ENCODE data around the gene SRPRA.

- no peak for TF ChIP-seq ZNF596 (tag by site-specific recombination; IDR thresholded peaks at IDR 0.05)
- no peak for TF ChIP-seq CTCF (tag by site-specific recombination; IDR thresholded peaks at IDR 0.05)
- no peak for TF ChIP-seq ZNF785 (tag by site-specific recombination; IDR thresholded peaks at IDR 0.05)
- no peak for TF ChIP-seq AEBP2 (tag by site-specific recombination; IDR thresholded peaks at IDR 0.05; ENCODE audit: borderline replicate concordance)
- TF ChIP-seq ZNF645 (tag by site-specific recombination; IDR thresholded peaks at IDR 0.05), result no peak
- TF ChIP-seq ZNF423 (tag by site-specific recombination; IDR thresholded peaks at IDR 0.05), result no peak
These were observed 42.2 kb downstream of the SRPRA start for GRCh38 chr11:126226334-126227084.

Data from HEK293 (cell line).